ENCODE data around the gene LY9.

DNA sequence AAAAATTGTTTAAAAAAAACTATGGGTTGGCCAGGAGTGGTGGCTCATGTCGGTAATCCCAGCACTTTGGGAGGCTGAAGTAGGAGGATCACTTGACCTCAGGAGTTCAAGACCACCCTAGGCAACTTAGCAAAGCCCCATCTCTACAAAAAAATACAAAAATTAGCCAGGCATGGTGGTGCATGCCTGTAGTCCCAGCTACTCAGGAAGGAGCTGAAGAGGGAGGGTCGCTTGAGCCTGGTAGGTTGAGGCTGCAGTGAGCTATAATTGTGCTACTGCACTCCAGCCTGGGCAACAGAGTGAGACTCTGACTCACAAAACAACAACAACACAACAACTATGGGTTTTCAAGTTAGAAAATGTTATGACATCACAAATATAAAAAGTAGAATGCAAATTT lies 40.5 kb upstream of the LY9 start:
- TF ChIP-seq CTCF (IDR thresholded peaks at IDR 0.05; ENCODE audit: low read depth, low read length, poor library complexity, severe bottlenecking): no peak
- TF ChIP-seq EZH2phosphoT487 (IDR thresholded peaks at IDR 0.05; ENCODE audit: borderline replicate concordance, low read length): no peak
